Epidermal melanocyte (primary cell): ENCODE results near the gene CD82.

Experiments used
- DNase-seq: peaks from one replicate; pipeline ENCODE4 v3.0.0; 2011; ENCODE audit warnings: low spot score; ENCODE audit not compliant: insufficient read length

Gene CD82, protein sequence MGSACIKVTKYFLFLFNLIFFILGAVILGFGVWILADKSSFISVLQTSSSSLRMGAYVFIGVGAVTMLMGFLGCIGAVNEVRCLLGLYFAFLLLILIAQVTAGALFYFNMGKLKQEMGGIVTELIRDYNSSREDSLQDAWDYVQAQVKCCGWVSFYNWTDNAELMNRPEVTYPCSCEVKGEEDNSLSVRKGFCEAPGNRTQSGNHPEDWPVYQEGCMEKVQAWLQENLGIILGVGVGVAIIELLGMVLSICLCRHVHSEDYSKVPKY

DNA sequence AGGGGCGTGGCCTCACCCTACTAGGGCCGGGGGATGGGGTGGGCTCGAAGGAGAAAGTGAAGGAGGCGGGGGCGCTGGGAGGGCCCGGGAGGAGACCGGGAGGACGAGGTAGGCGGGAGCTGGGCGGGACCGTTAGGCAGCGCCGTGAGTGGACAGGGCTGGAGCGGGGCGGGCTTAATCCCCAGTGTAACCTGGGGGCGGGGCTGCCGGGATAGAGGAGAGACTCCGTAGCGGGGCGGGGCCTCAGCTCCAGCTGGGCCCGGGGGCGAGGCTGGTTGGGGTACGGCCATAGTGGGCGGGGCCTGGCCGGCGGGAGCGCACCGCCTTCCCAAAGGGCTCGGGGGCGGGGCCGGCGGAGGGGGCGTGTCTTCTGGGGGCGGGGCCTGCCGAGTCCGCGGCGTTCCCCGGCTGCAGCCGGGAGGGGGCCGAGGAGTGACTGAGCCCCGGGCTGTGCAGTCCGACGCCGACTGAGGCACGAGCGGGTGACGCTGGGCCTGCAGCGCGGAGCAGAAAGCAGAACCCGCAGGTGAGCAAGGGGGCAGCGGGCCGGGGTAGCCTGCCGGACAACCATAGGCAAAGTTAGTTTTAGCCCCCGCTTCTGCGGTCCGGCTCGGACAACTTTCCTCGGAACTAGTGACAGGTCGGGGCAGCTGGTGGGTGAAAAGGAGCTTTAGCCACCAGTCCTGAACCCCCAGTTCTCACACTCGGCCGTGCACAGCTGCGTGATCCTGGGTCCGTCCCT is at the start of gene CD82:
TSS of gene CD82 (plus strand) at position 453 of the 742 bp plus-strand sequence. CDS start 29,000 bp downstream, outside the sequence.
- DNase-seq, result peak; percentile 83

DNA sequence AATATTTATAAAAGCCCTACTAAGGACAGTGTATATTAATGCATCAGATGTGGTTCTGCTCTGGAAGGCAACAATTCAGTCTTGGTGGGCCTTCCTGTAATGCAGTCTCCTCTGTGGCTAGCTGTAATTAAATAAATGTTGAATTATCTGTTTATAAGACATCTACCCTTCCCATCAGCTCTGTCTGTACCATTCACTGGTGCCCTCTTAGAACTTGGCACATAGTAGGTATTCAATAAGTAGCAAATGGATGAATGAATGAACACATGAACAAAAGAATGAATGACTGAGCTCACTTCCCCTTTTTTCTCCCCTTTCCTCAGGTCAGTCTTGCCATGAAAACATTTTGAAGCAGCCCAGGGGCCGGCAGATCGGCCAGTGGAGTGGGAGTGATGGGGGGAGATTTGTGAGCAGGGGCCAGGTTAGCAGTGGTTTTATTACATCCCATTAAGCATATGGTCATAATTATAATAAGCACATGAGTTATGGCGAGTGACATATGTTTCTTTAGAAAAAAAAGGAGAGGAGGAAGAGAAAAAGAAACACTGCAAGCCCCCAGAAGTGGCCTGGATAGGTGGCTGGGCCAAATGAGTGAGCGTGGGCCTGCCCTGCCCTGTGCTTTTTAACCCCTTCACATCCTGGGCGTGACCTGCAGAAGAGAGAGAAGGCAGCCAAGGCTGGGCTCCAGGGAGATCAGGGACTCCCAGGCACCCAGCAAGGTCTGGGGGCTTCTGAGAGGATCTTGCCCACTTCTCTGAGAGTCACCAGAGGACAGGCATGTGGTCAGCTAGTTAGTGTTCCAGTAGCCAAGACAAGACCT is 48.6 kb upstream of the CD82 start:
- DNase-seq, result no peak

DNA sequence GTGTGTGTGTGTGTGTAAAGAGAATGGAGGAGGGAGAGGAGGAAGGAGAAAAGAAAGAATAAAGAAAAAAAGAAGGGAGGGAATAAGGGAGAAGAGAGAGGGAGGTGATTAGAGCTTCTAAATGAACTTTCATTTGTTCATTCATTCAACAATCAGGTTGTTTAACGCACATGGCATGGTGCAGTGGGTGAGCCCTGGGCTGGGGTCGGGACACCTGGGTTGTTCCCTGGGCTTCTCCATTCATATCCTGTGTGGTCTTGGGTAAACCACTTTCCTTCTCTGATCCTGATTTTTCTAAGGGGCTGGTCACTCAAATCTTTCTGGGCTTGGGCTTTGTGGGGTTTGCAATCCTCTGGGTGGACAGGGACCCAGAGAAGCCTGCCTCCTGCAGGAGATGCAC is 47.9 kb upstream of the CD82 start:
- DNase-seq, result no peak

DNA sequence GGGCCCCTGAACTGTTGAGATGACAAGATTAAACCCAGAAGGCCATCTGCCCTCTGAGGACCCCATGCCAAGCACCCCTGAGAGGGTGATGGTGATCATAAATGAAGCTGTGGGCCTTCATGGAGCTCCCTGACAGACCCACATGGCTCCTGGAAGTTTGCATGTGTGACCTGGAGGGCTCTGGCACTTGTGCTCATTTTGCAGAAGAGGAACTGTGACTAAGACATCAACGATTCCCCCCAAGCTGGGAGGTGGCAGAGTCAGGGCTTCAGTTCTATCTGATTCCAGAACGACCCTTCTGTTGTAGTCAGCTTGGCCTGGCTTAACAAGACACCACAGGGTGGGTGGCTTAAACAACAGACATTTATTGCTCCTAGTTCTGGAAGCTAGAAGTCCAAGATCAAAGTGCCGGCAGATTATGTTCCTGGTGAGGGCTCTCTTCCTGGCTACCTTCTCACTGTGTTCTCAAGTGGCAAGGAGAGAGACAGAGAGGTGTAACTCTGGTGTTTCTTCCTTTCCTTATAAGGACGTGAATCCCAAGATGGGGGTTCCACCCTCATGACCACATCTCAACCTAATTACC is 46.4 kb upstream of the CD82 start:
- no peak for DNase-seq

DNA sequence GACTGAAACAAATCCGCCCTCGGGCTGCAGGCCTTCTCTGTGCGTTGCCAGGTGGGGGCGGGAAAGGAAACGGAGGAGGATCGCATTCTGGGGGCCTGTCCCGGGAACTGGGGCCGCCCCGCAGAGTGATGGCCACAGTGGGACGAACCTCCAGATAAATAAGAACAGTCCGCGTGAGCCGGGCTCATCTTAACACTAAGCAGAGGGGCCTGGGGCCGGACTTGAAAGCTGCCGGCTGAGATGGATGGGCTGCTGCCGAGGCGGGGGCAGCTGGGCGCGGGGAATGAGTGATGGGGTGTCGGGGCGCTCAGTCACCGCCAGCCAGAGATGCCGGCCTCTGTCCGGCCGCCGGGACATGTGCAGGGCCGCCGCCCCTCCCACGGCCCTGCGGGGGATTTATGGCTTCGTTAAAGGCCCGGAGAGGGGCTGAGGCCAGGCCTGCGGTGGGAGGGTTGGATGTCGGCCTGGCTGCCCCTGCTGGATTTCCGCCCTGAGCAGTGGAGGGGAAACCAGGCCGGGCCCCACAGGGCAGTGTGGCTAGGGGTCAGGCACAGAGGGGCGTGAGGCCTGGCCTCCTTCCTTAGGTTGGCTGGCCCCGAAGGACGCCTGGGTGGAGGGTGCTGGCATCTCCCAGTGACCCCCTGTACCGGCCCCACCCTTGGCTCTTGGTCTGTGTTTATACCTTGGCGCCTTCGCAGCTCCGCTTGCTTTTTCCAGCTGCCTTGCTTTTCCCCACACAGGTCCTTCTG is 45.3 kb upstream of the CD82 start:
- DNase-seq, result no peak

DNA sequence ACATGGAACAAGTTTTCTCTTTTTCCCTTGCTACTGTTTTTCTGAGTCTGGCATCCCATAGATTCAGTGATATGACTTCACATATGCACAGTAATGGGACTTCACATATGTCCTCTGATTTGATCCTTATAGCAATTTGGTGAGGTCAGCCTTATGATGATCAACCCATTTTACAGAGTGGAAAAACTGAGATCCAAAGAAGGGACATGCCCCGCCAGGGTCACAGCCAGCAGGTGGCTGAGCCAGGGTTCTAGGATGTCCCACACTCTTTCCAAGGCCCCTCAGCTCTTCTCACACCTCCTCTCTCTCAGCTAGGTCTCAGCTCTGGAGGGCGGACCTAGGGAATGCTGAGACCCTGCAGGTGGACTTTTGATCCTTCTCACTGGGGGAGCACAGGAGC is 44.3 kb upstream of the CD82 start:
- no peak for DNase-seq

DNA sequence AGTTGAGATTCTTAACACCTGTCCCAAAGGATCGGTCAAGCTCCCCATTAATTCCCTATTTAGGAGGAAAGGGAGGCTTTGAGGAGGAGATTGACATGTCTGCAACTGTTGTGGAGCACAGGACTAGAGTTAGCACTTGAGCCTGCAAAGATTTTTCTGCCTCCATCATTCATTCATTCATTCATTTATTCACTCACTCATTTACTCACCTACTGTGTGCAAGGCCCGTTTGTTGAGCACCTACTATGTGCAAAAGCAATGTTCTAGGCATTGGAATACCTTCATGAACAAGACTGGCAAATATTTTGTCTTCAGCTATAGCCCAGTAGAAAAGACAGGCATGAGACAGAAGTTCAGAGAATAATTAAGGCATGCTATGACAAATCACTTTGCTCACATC is 43.2 kb upstream of the CD82 start:
- DNase-seq, result no peak

DNA sequence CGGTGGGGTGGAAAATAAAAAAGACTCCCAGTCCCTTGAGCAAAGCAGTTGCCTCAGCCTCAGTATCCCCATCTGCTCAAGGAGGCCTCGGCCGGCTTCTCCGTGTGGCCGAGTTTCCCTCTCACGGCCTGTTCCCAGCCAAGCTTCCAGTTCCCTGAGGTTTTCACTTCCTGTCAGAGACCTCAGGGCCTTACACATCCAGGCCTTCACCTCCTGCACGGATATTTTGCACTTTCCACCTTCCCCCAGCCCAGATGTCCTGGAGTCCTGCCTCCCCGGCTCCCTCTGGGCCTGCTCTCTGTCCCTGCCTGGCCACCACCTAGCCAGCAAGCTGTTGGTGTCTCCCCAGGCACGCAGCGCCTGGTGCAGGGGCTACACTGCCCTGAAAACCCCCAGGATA is 41.1 kb upstream of the CD82 start:
- no peak for DNase-seq

DNA sequence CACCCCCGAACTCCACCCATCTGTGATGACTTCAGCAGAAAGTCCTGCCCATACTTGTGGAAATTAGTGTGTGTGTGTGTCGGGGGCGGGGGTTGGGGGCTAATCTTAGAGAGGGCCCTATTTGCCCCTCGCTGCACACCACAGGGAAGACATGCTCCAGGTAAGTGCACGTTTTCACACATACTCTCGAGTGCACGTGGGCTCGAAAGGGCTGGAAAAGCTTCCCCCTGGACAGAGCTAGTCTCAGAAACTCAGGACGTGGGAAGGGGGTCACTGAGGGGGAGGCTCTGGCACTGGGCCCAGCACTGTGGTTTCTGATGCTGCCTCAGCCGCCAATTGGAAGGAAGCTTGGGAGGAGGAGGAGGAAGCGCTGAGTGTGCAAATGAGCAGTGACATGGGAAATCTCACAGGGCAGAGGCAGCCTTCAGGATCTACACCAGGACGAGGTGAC is 40.7 kb upstream of the CD82 start:
- no peak for DNase-seq

DNA sequence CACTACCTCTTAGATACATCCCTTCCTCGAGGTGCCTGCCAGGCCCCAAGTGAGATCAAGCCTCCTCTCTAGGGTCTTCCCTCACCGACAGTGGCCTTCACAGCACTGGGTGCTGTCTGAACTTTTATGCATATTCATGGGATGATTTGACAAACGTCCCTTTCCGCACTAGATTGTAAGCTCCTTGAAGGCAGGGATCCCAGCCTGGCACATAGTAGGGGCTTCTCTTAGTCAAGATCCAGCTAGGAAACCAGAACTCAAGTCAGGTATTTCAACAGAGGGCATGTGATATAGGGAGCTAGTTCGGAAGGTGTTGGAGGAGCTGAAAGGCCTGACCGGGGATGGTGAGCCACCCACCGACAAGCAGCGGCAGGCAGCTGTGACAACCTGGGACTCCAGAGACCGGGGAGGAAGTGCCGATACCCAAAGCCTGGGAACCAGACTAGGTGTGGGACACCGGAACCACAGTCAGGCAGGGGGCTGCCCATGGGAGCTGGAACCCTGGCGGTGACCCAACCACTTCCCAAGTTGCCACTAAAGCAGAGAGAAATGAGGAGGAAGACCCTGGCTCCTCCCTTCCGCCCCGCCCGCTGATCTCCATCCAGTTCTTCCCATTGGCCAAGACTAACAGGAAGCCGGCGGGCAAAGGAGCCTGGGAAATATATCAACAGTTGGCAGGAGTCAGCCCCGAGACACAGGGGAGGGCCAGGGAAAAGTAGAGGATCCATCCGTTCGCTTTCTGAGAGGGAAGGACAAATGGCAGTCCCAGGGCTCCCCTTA is 39.8 kb upstream of the CD82 start:
- no peak for DNase-seq

DNA sequence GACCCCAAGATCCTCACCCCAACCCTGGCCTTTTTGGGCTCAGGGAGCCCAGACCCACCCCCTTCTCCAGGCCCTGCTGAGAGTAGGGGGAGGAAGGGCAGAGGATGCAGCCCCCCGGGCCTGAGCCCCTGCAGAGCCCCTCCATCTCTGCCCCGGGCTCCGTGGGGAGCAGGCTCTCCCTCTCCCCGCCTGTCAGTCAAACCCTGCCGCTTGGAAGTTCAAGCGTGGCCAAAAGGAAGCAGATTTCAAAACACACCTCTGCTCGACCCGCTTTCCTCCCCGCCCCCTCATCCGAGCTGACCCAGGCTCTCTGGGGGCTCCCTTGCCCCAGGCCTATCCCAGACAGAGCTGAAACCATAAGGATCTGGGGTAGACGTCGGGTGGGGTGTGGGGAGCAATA is 39.0 kb upstream of the CD82 start:
- DNase-seq, result no peak

DNA sequence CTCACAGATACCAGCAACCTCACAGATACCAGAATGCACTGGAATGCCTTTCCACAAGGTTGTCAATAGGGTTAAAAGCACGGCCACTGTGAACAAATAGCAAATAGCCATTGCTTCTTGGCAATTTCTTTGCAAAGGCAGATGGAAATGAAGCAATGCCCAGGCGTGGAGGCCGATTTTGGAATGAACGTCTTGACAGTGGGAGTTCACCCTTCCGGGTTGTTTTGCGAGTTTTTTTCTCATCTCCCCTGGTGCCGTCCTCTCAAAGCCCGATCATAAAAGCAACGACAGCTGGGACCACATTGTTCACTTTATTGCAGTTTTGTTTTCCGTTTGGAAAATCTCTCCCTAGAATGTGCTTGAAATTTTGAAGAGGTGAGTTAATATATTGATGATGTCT is 38.0 kb upstream of the CD82 start:
- no peak for DNase-seq

DNA sequence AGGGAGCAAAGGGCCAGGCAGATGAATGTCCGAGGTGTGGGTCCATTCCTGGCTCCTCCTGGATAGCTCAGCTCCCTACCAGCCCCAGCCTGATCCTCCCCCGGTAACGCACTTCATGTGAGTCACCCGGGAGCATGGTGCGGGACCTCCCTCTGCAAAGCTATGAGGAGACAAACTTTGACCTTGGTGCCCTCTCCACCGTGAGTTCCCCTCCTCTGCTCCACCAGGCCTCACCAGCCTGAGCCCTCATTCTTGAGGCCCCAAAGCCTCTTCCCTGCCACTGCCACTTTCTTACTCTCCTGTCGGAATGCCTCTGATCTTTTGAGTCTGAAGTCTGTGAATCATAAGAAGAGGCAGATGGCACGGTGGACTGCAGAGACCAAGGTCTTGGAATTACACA is 37.4 kb upstream of the CD82 start:
- no peak for DNase-seq

DNA sequence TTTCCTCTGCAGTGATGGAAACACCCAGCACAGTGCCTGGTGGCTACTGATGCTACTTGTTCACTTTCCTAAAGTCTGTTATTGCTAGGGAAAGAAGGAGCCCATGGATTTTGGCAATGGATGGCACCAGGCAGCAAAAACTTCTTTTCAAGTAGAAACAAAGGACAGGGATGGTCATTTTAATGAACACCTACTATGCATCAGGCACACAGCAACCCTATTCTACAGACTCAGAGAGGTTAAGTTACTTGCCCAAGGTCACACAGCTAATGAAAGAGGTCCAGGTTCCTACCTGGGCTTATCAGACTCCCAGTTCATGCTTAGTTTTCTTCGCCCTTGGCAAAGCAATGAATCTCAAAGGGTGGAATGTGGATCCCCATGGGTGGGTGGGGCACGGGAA is 36.9 kb upstream of the CD82 start:
- no peak for DNase-seq

DNA sequence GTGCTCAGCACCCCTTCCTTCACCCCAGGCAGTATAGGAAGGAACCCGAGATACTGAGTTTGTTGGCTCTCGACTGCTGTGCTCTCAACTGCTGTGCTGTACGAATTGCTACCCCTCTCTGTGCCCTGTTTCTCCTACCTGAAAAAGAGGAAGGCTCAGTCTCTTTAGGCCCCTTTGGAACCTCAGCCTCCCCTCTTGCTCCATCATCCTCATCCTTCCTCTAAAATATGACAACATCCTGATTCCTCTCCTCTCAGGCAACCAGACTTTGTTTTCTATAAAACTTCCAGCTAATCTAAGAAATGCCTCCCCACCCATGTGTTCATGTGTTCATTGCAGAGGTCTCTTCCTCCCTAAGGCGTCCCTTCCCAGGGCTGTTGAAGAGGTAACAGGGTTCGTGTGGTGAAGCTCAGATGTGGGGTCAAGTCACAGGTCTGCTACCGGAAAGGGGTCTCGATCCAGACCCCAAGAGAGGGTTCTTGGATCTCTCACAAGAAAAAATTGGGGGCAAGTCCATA is 35.5 kb upstream of the CD82 start:
- no peak for DNase-seq

DNA sequence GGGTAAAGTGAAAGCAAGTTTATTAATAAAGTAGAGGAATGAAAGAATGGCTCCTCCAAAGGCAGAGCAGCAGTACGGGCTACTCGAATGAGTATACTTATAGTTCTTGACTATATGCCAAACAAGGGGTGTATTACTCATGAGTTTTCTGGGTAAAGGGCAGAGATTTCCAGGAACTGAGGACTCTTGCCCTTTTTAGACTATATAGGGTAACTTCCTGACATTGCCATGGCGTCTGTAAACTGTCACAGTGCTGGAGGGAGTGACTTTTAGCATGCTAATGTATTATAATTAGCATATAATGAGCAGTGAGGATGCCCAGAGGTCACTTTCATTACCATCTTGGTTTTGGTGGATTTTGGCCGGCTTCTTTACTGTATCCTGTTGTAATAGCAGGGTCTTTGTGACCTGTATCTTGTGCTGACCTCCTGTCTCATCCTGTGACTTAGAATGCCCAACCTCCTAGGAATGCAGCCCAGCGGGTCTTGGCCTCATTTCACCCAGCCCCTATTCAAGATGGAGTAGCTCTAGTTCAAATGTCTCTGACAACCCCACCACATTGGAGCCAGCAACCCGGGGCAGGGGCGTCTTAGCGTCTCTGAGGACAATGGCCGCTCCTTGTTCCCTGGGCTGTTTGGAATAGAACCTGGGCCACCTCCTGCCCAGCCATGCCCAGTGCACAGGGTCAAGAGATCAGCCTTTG is 34.9 kb upstream of the CD82 start:
- no peak for DNase-seq

DNA sequence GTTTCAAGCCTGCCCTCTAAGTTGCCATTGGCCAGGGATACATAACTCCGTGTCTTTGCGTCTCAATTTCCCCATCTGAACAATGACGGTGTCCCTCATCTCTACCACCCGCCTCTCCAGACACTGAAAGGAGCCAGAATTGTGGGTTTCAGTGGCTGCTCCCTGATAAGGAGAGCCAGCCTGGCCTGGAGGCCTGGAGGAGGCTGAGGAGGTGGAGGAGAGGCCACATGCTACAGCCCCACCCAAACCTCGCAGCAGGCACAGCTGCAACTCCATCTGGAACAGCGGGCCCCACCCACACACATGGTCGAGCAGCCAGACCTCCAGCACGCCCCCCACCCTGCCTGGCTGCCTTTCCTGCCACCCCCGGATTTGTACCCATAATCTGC is 34.4 kb upstream of the CD82 start:
- DNase-seq, result no peak

DNA sequence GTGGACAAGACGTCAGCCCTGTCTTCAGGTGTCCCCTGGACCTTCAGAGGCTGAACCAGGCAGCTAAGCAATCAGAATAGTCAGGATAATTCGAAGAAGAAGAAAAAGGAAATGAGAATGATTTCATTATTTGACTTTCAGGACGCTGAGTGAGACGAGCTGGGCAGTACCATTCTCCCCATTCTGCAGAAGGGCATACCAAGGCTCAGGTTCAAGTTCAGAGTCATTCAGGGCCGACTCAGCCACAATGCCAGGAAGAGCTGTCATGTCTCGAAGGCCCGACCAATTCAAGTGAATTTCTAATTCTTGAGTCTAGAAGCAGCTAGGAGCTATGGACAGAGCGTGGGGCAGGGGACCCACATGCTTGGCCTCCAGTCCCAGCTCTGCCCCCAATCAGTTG is 33.8 kb upstream of the CD82 start:
- DNase-seq, result no peak

DNA sequence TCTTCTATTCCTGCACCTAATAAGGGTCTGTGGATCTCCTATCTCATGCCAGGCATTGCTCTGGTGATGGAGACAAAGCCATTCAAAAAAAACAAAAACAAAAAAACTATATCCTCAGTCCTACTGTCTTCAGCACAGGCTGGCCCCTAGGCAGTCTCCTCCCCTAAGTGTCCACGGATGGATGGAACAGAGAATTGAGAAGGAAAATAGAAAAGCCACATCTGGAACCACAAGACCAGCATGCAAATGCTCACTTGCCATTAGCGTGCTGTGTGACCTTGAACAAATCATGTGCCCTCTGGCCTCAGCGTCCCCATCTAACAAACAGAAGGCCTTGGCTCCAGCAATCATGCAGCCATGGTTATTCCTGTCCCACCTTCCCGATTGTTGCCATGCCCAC is 32.7 kb upstream of the CD82 start:
- DNase-seq, result no peak
